ENCODE data around the gene TEN1.
"Not testable (repeated sequence)": the region's sequence is repeated elsewhere in the genome, so short reads cannot be mapped to it uniquely, and the experiment has no call there.

TEN1 gene

DNA sequence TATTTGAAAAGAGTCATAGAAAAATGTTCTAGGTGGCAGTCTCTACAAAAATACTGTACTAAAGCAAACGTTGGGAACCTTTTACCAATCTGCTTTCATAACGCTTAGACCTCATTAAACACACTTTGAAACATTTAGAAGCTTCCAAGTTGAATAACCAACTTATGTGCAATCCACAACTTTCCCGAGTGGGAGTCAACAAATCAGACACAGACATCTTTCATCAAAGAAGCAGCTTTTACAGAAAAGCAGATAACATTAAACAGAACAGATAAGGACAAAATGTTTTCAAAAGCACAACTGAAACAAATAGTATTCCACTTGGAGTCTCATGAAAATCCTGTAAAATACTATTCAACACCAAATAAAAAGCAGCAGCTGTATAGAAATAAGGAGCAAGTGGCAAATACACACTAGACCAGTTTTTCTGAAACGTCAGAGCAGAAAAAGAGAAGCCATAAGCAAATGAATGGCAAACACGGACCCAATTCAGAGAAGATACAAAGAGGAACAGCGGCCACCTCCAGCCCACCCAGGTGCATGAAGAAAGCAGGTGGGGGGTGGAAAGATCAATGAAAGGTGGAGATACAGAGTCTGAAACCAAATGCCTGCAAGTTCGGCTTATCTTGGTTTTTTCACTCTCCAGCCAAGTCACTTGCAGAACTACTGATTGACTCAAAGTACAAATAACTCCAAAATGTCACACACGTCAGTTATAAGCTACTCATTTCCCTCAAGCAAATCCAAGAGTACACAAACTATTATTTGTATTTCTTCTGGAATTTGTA, 19.8 kb upstream of the TEN1 start:
- Histone ChIP-seq H2AFZ (ENCODE audit: low read depth, low read length, severe bottlenecking) (no peak overlapping the region), H3K27me3 (ENCODE audit: low read length) (no peaks in the 10 kb centered on the region), H3K36me3 (ENCODE audit: low read length) (0 out of 2 replicates have a peak, but pooled peaks cover 6% of the 10 kb centered on the region), H3K4me3 (ENCODE audit: insufficient read depth, low read length, poor library complexity, severe bottlenecking) (no peak overlapping the region), H3F3A (ENCODE audit: insufficient read depth) (0 out of 2 replicates have a peak, but pooled peaks cover 5% of the 10 kb centered on the region), H4K20me1 (ENCODE audit: low read depth, low read length) (no peaks in the 10 kb centered on the region), H3K9me3 (ENCODE audit: insufficient read depth, low read length) (no peaks in the 10 kb centered on the region), H3K9ac (ENCODE audit: low read length) (no peak overlapping the region), H3K79me2 (ENCODE audit: insufficient read depth, low read length) (no peaks in the 10 kb centered on the region), H3K27ac (ENCODE audit: low read depth, low read length) (no peak overlapping the region), H3K4me2 (ENCODE audit: low read depth, low read length, poor library complexity, severe bottlenecking) (no peak overlapping the region), H3K9me2 (replicated peaks; ENCODE audit: insufficient read depth, low read length) (no peaks in the 10 kb centered on the region)
- TF ChIP-seq EZH2phosphoT487 (conservative IDR thresholded peaks at IDR 0.05; ENCODE audit: low read length) = no peak
- no peak for TF ChIP-seq CTCF (IDR thresholded peaks at IDR 0.05; ENCODE audit: insufficient read depth, low read length, poor library complexity, severe bottlenecking)

GRCh38 chr17:75959839-75960511, 19.1 kb upstream of the TEN1 start:
- TF ChIP-seq CTCF (IDR thresholded peaks at IDR 0.05; ENCODE audit: insufficient read depth, low read length, poor library complexity, severe bottlenecking) = no peak
- no peak for TF ChIP-seq EZH2phosphoT487 (conservative IDR thresholded peaks at IDR 0.05; ENCODE audit: low read length)
- Histone ChIP-seq H3F3A (ENCODE audit: insufficient read depth) (0 out of 2 replicates have a peak, but pooled peaks cover 5% of the 10 kb centered on the region), H3K79me2 (ENCODE audit: insufficient read depth, low read length) (no peaks in the 10 kb centered on the region), H3K9me3 (ENCODE audit: insufficient read depth, low read length) (no peaks in the 10 kb centered on the region), H3K27me3 (ENCODE audit: low read length) (no peaks in the 10 kb centered on the region), H3K4me2 (ENCODE audit: low read depth, low read length, poor library complexity, severe bottlenecking) (no peak overlapping the region), H3K36me3 (ENCODE audit: low read length) (0 out of 2 replicates have a peak, but pooled peaks cover 6% of the 10 kb centered on the region), H3K4me3 (ENCODE audit: insufficient read depth, low read length, poor library complexity, severe bottlenecking) (no peak overlapping the region), H3K9ac (ENCODE audit: low read length) (no peak overlapping the region), H3K9me2 (replicated peaks; ENCODE audit: insufficient read depth, low read length) (no peaks in the 10 kb centered on the region), H2AFZ (ENCODE audit: low read depth, low read length, severe bottlenecking) (no peak overlapping the region), H4K20me1 (ENCODE audit: low read depth, low read length) (no peaks in the 10 kb centered on the region), H3K27ac (ENCODE audit: low read depth, low read length) (no peak overlapping the region)

DNA sequence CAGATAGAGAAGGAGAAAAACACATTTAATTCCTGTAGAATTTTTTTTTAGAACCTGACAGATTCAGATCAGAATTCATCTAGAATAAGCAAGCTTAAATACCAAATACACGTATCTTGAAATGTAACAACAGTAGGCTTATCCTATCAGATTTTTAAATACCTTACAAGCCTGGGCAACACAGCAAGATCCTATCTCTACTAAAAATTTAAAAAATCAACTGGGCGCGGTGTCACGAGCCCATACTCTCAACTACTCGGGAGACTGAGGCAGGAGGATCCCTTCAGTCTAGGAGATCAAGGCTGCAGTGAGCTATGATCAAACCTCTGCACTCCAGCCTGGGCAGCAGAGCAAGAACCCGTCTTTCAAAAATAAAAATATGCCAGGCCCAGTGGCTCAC, 13.6 kb upstream of the TEN1 start:
- Histone ChIP-seq H3K9ac (ENCODE audit: low read length) (no peak overlapping the region), H3K36me3 (ENCODE audit: low read length) (no peaks in the 10 kb centered on the region), H3F3A (ENCODE audit: insufficient read depth) (peaks cover 3% of the 10 kb centered on the region; the same call in 1 of the 2 replicates), H3K27me3 (ENCODE audit: low read length) (no peaks in the 10 kb centered on the region), H3K4me3 (ENCODE audit: insufficient read depth, low read length, poor library complexity, severe bottlenecking) (no peak overlapping the region), H3K9me2 (replicated peaks; ENCODE audit: insufficient read depth, low read length) (no peaks in the 10 kb centered on the region), H3K27ac (ENCODE audit: low read depth, low read length) (no peak overlapping the region), H4K20me1 (ENCODE audit: low read depth, low read length) (no peaks in the 10 kb centered on the region), H3K9me3 (ENCODE audit: insufficient read depth, low read length) (no peaks in the 10 kb centered on the region), H3K79me2 (ENCODE audit: insufficient read depth, low read length) (no peaks in the 10 kb centered on the region), H2AFZ (ENCODE audit: low read depth, low read length, severe bottlenecking) (no peak overlapping the region), H3K4me2 (ENCODE audit: low read depth, low read length, poor library complexity, severe bottlenecking) (no peak overlapping the region)
- TF ChIP-seq EZH2phosphoT487 (conservative IDR thresholded peaks at IDR 0.05; ENCODE audit: low read length) (no peak), CTCF (IDR thresholded peaks at IDR 0.05; ENCODE audit: insufficient read depth, low read length, poor library complexity, severe bottlenecking) (no peak)

DNA sequence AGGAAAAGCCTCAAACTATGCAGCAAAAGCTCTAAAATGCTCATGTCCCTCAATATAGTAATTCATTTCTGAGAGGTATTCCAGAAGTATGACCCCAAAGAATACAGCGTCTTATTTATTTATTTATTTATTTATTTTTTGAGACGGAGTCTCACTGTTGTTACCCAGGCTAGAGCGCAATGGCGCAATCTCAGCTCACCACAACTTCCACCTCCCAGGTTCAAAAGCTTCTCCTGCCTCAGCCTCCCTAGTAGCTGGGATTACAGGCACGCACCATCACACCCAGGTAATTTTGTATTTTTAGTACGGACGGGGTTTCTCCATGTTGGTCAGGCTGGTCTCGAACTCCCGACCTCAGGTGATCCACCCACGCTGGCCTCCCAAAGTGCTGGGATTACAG, 10.0 kb upstream of the TEN1 start:
- H3K4me3 ChIP-seq (ENCODE audit: insufficient read depth, low read length, poor library complexity, severe bottlenecking); H2AFZ ChIP-seq (ENCODE audit: low read depth, low read length, severe bottlenecking); H3K9ac ChIP-seq (ENCODE audit: low read length); H3K27ac ChIP-seq (ENCODE audit: low read depth, low read length); H3K36me3 ChIP-seq (ENCODE audit: low read length); H3K27me3 ChIP-seq (ENCODE audit: low read length); H4K20me1 ChIP-seq (ENCODE audit: low read depth, low read length); H3K79me2 ChIP-seq (ENCODE audit: insufficient read depth, low read length); H3K4me2 ChIP-seq (ENCODE audit: low read depth, low read length, poor library complexity, severe bottlenecking); H3K9me2 ChIP-seq (replicated peaks; ENCODE audit: insufficient read depth, low read length); H3F3A ChIP-seq (ENCODE audit: insufficient read depth); H3K9me3 ChIP-seq (ENCODE audit: insufficient read depth, low read length): not testable (repeated sequence)

Measured in SU-DHL-6 (cell line).